SK-N-SH treated with all-trans-retinoic acid at 6 μM for 48 hours (cell line): Measurements from ENCODE around the gene ZNF606.

Experiments
- BACH2 ChIP-seq: fragments of 250-450 bp; sonication (Bioruptor Pico); IDR thresholded peaks from 2 replicates; pipeline ENCODE4 v1.9.0; 2021; ENCODE audit warnings: mild to moderate bottlenecking, borderline replicate concordance
- CREB5 ChIP-seq: fragments of 250-450 bp; sonication (Bioruptor Pico); IDR thresholded peaks from 2 replicates; pipeline ENCODE4 v1.5.1; 2020; ENCODE audit warnings: low read depth, mild to moderate bottlenecking, moderate library complexity
- ESRRG ChIP-seq: fragments of 250-450 bp; sonication (Bioruptor Pico); IDR thresholded peaks from 2 replicates; pipeline ENCODE4 v1.6.1; 2021; ENCODE audit warnings: mild to moderate bottlenecking
- OSR1 ChIP-seq: fragments of 250-450 bp; sonication (Bioruptor Pico); IDR thresholded peaks from 2 replicates; pipeline ENCODE4 v1.8.0; 2022; ENCODE audit warnings: moderate library complexity, mild to moderate bottlenecking, inconsistent platforms
- PPARA ChIP-seq: fragments of 250-450 bp; sonication (Bioruptor Pico); IDR thresholded peaks from 2 replicates; pipeline ENCODE4 v1.5.0; 2020; ENCODE audit warnings: mild to moderate bottlenecking, borderline replicate concordance
- ZFP30 ChIP-seq: fragments of 450-650 bp; formaldehyde crosslinking; IDR thresholded peaks from 2 replicates; pipeline ENCODE4 v1.5.0; 2022; ENCODE audit warnings: mild to moderate bottlenecking, moderate library complexity
- ZNF565 ChIP-seq: fragments of 450-650 bp; formaldehyde crosslinking; conservative IDR thresholded peaks from 2 replicates; pipeline ENCODE4 v1.5.0; 2020; ENCODE audit warnings: low read depth, mild to moderate bottlenecking, moderate library complexity
- ZNF70 ChIP-seq: fragments of 450-650 bp; formaldehyde crosslinking; IDR thresholded peaks from 2 replicates; pipeline ENCODE4 v1.5.0; 2020; ENCODE audit warnings: mild to moderate bottlenecking, moderate library complexity

DNA sequence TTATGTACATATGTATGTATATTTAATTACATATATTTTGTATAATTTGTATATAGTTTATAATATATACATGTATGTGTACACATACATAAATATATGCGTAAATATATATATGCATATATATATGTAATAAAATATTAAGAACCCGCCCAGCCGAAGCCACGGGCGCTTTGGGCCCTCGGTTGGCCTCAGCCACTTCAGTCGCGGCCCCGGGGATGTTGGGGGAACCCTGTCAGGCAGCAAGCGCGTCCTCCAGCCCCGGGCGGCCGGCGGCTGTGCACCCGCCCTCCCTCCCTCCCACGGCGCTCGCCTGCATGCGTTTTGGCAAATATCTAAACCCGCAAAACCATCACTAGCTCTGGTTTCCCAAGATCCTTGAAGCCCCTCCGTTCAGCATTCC lies 7.9 kb upstream of the ZNF606 start:
- TF ChIP-seq ZFP30 (CRISPR knock-in tag) (no peak), ZNF70 (CRISPR knock-in tag) (no peak), PPARA (no peak), ESRRG (CRISPR knock-in tag) (no peak), CREB5 (no peak), OSR1 (CRISPR knock-in tag) (no peak), BACH2 (CRISPR knock-in tag) (no peak), ZNF565 (CRISPR knock-in tag) (no peak)
